Kidney tubule cell (primary cell): ENCODE measurements around the gene PPP1R12C.
"Not testable (repeated sequence)": the region's sequence is repeated elsewhere in the genome, so short reads cannot be mapped to it uniquely, and the experiment has no call there.

ENCODE experiments used
- DNase-seq: peaks from one replicate; pipeline ENCODE4 v3.0.0-alpha.2; 2018; ENCODE audit warnings: low spot score

The PPP1R12C gene

GRCh38 chr19:55111238-55111831 is 6.1 kb downstream of the PPP1R12C start:
- no peak for DNase-seq

- no peak for DNase-seq
These were observed 7.7 kb downstream of the PPP1R12C start for GRCh38 chr19:55109527-55110291.

- not testable (repeated sequence) for DNase-seq
These were observed 10.2 kb downstream of the PPP1R12C start for GRCh38 chr19:55107252-55107651.

GRCh38 chr19:55106591-55106990 is 10.8 kb downstream of the PPP1R12C start:
- no peak for DNase-seq

- no peak for DNase-seq
These were observed 12.2 kb downstream of the PPP1R12C start for GRCh38 chr19:55105237-55105636.

GRCh38 chr19:55103190-55103589 is 14.2 kb downstream of the PPP1R12C start:
- DNase-seq: no peak

GRCh38 chr19:55101261-55101660 is 16.2 kb downstream of the PPP1R12C start:
- DNase-seq: no peak

GRCh38 chr19:55099557-55100506 is 17.6 kb downstream of the PPP1R12C start:
- DNase-seq: no peak

- DNase-seq: no peak
These were observed 18.5 kb downstream of the PPP1R12C start for GRCh38 chr19:55098716-55099556.

- no peak for DNase-seq
These were observed 19.3 kb downstream of the PPP1R12C start for GRCh38 chr19:55097864-55098715.

- DNase-seq: no peak
These were observed 21.3 kb downstream of the PPP1R12C start for GRCh38 chr19:55096061-55096701.

- DNase-seq: no peak
These were observed 22.0 kb downstream of the PPP1R12C start for GRCh38 chr19:55095260-55096060.

GRCh38 chr19:55094456-55095259 is 22.8 kb downstream of the PPP1R12C start:
- no peak for DNase-seq

GRCh38 chr19:55092423-55093318 is 24.8 kb downstream of the PPP1R12C start:
- no peak for DNase-seq

GRCh38 chr19:55091955-55092354 is 25.5 kb downstream of the PPP1R12C start:
- DNase-seq: no peak

- no peak for DNase-seq
These were observed 26.1 kb downstream of the PPP1R12C start for GRCh38 chr19:55091126-55091910.

- DNase-seq: no peak
These were observed 26.9 kb downstream of the PPP1R12C start for GRCh38 chr19:55090564-55090963.
